Stromal cell of bone marrow (primary cell): ENCODE results near the gene METTL21C.

Experiments used
- DNase-seq: peaks from one replicate; pipeline ENCODE4 v3.0.0-alpha.2; 2012; ENCODE audit warnings: low read depth

The METTL21C gene

GRCh38 chr13:102667023-102667422 lies 27.8 kb downstream of the METTL21C start:
- no peak for DNase-seq

GRCh38 chr13:102659168-102659713 lies 35.6 kb downstream of the METTL21C start:
- no peak for DNase-seq

- no peak for DNase-seq
Observed at GRCh38 chr13:102658660-102659059, 36.2 kb downstream of the METTL21C start.

- DNase-seq, result no peak
Observed at GRCh38 chr13:102657630-102658029, 37.2 kb downstream of the METTL21C start.

- no peak for DNase-seq
Observed at GRCh38 chr13:102654756-102655155, 40.1 kb downstream of the METTL21C start.

GRCh38 chr13:102651892-102652291 lies 43.0 kb downstream of the METTL21C start:
- DNase-seq, result peak; percentile 38

- DNase-seq, result peak; percentile 13
Observed at GRCh38 chr13:102651392-102651791, 43.5 kb downstream of the METTL21C start.

- DNase-seq, result no peak
Observed at GRCh38 chr13:102650444-102650843, 44.4 kb downstream of the METTL21C start.

GRCh38 chr13:102648046-102648445 lies 46.8 kb downstream of the METTL21C start:
- DNase-seq, result no peak

- DNase-seq, result no peak
Observed at GRCh38 chr13:102645701-102646100, 49.1 kb downstream of the METTL21C start.

- DNase-seq, result no peak
Observed at GRCh38 chr13:102643656-102644055, 51.2 kb downstream of the METTL21C start.

GRCh38 chr13:102642475-102642874 lies 52.4 kb downstream of the METTL21C start:
- DNase-seq, result no peak

GRCh38 chr13:102642029-102642428 lies 52.8 kb downstream of the METTL21C start:
- DNase-seq, result no peak

GRCh38 chr13:102638741-102639140 lies 56.1 kb downstream of the METTL21C start:
- no peak for DNase-seq
